ENCODE data around the gene KRT40.

DNA sequence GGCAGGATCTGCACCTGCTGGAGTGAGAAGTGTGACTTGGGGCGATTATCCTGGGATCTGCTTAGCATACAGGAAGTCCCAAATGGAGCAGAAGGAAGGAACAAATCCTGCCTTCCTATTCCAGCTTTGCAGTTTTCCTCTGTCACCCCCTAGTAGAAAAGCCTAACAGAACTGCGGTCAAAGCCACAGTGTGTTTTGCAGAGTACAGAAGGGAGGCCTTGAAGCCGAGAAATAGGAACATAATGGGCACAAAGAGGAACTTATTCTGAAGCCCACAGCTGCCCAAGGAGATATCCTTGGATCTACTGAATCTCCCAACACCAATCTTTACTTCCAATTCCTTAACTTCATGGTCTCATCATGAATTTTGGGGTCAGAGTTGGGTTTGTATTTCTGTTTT, 34.4 kb upstream of the KRT40 start:
- TF ChIP-seq, protein P1, sequence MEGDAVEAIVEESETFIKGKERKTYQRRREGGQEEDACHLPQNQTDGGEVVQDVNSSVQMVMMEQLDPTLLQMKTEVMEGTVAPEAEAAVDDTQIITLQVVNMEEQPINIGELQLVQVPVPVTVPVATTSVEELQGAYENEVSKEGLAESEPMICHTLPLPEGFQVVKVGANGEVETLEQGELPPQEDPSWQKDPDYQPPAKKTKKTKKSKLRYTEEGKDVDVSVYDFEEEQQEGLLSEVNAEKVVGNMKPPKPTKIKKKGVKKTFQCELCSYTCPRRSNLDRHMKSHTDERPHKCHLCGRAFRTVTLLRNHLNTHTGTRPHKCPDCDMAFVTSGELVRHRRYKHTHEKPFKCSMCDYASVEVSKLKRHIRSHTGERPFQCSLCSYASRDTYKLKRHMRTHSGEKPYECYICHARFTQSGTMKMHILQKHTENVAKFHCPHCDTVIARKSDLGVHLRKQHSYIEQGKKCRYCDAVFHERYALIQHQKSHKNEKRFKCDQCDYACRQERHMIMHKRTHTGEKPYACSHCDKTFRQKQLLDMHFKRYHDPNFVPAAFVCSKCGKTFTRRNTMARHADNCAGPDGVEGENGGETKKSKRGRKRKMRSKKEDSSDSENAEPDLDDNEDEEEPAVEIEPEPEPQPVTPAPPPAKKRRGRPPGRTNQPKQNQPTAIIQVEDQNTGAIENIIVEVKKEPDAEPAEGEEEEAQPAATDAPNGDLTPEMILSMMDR (IDR thresholded peaks at IDR 0.05; ENCODE audit: insufficient read depth, low read length, poor library complexity, severe bottlenecking): no peak
- no peak for TF ChIP-seq EZH2phosphoT487 (conservative IDR thresholded peaks at IDR 0.05; ENCODE audit: low read length)
